TTC549 (cell line): Measurements from ENCODE around the gene LMO3.

ENCODE experiments used
- FAIRE-seq: peaks from 2 replicates; lab custom pipeline; 2012; peaks lifted over from hg19 to GRCh38; lab: Jason Lieb, UNC

Gene LMO3

DNA sequence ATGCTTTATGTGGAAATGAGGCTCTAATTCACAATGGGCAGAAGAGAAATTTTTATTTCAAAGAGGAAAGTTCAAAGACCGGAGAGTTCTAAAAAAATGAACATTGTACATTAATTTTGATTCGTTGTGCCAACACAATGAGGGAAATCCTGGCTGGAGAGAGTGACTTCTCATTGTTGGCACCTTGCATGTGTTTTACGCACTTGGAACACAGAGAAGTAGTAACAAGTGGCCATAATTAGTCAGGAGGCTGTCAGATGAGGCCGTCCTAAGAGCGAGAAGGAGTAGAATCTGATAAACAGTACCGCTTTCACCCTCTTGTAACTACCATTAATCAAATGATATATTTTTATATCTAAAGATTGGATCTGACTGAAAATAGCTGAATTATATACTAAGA lies 6.9 kb downstream of the LMO3 start:
- no peak for FAIRE-seq

DNA sequence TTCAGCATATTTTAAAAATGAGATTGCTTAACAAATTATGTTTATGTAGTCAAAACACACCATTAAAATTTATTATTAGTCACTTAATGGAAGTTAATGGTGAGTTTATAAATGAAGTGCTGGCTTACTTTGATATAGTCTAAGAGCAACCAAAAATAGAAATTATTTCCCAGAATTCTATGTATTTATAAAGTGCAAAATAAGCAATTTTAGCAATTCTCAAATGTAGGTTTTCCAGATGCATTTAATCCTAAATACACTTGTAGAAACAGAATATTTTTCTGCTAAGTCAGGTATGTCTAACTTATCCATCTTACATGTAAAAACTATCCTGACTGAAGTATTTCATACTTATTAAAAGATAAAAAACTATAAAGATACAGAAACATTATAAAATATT lies 11.2 kb downstream of the LMO3 start:
- no peak for FAIRE-seq

DNA sequence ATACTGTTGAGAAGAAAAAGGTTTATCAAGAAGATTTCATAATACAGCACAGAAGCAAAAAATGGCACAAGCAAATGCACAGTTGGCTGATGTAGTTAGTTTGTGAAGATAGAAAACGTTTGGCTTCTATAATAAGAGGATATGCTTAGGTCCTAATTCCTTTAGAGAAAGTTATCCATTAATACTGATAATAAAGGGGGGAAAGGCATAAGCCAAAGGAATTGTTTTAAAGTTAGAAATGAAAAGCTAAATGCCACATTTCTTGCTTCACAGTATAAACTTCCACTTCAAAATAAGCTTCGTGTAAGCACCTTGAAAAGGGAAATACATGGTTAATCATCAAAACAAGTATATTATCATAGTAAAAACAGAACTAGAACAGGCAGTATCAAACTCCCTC lies 12.4 kb downstream of the LMO3 start:
- FAIRE-seq = no peak

DNA sequence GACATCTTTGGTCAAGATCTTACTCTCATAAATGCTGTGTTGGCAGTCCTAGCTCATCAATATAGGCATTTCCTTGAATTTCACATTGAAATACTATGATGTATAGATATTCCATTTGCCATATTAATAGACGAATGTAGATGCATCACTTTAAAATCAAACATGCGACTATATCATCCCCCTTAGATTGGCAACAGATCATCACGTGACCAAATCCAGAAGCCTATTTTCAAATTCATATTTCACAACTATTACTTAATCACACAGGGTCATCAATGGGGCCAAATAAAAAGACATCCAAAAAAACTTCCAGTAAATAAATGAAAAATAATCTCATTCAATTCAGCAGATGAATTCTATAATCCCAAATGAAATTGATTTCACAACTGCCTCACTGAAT lies 15.3 kb downstream of the LMO3 start:
- FAIRE-seq = no peak

DNA sequence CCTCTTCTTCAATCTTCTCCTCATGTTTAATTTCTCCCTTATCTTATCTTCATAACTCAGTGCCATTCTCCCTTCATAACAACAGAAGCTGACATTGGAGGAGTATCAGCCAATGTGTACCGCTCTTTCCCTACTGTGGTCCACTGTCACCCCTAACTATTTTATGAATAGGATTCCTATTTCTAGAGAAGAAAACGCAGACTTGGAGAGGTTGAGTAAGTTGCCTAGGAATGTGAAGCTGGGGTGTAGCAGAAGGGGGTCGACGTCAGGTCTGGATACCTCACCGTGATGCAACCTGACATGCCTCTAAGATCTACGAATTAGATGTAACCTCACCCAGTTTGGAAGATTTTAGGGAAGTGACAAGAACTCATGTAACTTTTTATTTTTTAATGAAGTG lies 17.1 kb downstream of the LMO3 start:
- no peak for FAIRE-seq

DNA sequence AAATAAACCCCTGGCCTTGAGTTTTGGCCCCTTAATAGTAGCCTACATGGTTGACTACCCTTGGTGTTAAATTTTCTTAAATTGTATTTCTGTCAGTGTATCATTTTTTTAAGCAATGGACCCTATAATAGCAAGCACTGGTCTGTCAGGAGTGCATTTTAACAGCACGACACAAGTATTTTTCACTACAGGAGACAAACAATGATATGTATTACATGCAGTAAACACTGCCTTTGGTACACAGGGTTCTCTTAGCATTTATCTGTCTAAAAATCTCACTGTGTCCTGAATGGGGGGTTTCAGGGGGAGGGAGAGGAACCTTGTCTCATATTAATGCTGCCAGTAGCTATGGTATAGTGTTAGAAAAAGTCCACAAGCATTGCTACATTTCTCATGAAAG lies 18.4 kb downstream of the LMO3 start:
- FAIRE-seq = no peak

DNA sequence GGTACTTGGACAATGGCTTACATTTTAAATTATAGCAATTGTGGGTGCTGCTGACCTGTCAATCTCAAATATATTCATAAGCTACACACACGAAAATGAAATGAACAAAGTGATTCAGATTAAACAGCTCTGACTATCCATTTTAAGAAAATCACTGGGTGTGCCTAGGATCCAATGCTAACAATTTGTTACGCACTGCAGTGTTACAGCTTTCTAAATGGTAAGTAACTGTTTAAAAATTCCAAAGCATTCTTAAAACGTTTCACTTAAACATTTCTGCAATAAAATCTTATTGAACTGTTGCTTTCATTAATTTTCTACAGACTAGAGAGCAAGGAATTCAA lies 18.9 kb downstream of the LMO3 start:
- no peak for FAIRE-seq

DNA sequence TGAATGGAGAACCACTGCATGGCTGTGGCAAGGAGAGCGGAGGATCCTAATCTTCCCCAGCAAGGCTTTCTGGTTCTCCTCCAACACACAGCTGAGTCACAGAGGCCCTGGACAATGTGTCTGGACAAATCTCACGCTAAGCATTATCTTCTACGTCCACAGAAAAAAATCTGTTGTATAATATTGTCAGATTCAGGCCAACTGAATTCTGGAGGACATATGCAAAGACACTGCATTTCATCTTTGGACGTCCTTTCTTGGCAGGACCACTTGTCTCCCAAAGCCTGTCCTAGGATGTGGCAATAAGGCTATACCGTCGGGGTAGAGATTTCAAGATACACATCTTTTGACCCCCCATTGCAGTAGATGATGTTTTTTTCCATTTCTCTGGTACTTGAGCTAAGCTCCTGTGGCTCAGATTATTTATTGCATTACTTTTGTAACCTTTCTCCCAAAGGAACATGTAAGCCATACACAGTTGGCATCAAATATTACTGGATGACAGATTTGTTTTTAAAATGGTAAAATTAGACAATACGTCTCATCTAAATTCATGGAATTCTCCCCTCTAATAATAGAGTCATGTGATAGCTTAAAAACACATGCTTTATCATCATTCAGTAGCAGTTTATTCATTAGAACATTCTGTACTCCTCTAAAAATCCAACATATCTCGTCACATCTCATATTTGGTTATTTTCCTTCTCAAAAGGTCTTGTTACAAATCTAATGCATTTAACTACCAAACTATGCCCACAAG lies 19.4 kb downstream of the LMO3 start:
- FAIRE-seq = no peak

DNA sequence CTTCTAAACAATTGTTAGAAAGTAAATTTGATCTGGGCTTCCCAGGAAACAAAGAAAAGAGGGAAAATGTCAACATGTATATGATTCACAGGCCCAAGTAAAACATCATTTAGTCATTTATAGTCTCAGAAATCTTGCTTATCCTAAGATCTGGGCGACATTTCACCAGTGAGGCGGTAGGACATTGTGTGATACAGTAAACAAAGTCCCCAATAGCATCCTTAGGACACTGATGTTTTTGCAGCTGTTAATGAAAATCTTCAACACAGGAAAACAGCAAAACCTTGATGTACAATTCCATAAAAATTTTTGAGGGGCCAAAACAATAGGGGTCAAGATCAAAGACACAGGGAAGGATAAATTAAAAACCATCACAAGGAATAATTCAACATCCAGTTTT lies 20.2 kb downstream of the LMO3 start:
- FAIRE-seq = no peak

DNA sequence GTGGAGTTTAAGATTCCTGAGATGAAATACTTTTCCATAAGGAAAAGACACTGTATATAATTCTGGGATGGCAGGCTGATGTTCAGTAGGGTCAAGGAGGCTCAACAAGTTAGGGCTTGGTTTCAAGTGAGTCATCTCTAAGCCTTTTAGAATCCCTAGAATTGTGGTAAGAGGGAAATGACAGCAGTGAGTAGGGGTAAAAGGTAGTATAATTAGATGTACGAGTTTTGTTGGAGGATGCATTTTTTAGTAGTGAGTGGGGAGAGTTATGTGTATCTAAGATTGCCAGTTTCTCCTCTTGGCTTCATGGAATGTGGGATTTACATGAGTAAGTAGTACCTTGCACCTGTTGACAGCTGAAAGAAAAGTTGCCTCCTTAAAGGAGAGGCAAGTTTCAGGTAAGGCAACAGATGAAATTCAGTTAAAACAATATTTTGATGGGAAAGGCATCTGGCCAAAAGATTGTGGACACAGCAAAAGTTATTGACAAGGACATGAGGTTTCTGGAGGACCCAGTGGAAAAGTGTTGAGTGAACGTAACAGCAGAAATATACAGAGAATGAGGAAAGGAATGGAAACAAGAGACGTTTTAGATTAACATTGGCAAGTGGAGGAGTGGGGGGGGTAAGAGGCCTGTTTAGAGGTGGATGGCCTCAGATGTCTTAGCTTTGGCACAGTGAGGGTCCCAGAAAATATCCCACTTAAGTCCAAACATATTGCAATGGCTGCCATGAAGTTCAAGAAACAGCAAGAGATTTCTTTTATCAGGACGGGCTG lies 21.8 kb downstream of the LMO3 start:
- no peak for FAIRE-seq

DNA sequence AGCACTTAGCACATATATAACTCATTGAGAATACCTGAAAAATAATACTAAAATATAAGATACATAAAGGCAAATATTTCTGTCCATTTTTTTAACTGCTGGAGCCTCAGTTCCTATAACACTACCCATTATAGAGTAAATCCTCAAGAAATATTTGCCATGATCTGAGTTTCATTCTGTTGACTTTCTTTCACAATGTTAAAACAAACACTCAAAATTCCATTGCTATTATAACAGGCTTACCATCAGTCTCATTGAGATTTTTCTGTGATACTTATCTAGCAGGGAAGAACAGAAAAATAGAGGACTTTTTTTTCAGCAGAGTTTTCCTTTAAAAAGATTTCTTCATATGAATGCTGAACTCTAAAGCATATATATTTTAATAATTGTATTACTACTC lies 24.5 kb downstream of the LMO3 start:
- FAIRE-seq = no peak

DNA sequence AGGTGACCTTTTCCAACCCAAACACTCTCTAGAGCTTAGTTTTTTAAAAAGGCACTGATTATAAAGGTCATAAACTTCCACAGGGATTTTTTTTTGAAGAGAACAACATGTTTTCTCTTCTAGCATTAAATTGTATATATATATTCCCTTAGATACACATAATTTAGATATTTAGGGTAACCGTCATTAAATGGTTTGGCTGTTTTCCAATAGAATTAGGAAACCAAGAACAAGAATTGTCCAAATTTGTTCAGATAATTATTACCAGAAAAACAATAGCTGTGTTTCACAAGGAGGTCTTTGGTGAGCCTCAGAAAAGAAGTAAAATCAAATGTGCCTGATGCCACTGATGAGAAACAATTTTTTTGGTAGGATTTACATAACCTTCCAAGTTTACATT lies 26.9 kb downstream of the LMO3 start:
- FAIRE-seq = no peak

DNA sequence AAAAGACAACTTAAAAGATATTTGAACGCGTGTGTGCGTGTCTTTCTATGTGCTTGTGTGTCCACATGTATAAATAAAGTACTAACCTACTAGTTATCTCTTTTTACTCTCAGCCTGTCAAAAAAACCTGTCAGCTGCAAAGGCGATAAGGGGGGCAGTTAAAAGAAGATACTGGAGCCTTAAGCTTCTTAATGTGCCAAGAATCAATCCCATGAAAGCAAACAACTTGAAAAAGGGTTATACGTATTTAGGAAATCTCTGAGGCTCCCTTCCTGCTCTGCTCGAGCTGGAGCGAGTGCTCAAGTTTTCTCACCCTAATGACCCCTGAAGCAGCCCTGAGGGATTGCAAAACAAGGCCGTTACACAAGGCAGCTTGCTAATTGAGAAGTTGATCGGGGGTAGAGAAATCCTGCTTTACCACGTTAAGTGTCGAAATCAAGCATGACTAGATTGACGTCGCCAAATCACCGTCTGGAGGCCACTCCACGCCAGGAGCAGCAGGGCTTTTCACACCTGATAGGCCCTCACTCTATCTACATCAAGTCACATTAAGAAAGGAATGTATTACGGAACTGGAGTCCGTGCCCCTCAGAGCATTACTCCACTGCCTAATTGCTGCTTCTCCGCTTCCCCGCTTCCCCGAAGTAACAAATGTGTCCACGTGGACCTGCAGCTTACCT lies 32.4 kb downstream of the LMO3 start:
- no peak for FAIRE-seq

DNA sequence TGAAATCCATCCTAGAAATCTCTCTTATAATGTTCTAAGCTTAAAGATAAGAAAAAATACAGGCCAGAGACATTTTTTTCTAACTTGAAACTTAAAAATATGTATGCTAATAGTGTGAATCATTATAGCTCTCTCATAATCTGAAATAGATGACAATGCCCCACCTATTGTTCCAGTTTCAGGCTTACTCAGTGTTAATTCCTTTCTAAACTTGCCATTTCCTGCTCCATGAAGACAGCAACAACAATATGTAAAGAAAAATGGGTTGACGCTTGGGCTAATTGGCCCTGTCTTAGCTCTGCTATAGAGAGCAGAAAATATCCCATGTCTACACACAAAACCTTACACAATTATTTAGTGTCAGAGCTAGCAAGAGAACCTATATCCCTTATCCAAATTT lies 37.1 kb downstream of the LMO3 start:
- no peak for FAIRE-seq

DNA sequence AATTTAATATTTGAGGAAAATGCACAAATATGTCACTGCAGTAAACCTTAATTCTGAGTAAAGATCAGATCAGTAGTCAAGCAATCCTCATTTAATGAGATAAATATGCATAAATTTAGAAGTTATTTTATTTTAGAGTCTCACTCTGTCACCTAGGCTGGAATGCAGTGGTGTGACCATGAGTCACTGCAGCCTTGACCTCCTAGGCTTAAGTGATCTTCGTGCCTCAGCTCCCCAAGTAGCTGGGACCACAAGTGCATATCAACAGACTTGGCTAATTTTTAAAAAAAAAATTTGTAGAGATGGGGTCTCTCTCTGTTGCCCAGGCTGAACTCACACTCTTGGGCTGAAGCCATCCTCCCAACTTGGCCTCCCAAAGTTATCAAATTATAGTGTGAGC lies 41.3 kb downstream of the LMO3 start:
- FAIRE-seq = no peak

DNA sequence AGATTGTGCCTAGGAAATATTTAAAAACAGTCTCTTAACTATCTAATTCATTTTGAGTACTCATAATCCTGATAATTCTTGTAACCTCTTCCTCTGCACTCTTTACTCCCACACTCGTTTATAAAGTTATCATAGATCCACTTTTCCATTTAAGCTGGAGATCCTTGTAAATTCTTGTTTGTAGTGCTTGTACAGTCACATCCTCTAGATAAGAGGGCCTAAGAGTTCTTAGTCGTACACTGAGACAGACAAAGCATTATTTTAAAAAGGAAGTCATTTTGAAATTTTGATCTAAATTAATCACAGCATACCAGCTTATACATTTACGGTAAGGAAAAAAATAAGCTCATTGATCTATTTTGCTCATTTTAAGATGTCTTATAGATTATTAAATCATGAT lies 42.5 kb downstream of the LMO3 start:
- no peak for FAIRE-seq

DNA sequence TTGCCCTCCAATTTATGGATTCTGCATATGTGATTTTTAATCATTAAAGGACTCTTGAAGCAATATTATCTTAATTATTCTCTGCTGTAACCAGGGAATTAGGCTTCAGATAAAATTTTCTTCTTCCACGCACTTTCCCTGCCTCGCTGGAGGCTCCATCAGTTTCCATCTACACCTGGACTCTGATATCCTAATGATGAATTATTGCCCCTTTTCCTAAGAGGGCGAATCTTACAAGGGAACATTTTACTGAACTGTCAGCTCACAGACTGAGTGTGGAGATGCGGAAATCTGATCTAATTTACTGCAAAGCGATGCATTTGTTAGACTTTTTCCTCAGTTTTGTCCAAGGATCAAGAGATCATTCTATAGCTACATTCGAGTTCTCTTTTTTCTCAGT lies 43.0 kb downstream of the LMO3 start:
- no peak for FAIRE-seq

DNA sequence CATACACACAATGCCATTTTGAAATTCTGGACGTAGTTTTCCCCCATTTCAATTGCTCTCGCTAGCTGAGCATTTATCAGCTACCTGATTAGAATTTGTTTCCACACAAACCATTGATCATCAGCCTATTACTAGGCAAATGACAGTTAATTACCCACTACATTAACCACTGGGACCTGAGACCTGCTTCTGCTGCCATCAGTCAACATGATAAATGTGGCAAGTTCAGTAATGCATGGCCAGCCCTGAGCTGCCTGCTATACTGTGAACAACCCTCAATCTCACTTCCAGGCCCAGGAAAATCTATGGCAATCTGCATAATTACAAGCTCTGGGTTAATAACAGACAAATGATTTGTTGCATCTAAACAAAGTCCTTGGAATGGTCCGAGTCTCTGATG lies 43.5 kb downstream of the LMO3 start:
- FAIRE-seq = no peak

DNA sequence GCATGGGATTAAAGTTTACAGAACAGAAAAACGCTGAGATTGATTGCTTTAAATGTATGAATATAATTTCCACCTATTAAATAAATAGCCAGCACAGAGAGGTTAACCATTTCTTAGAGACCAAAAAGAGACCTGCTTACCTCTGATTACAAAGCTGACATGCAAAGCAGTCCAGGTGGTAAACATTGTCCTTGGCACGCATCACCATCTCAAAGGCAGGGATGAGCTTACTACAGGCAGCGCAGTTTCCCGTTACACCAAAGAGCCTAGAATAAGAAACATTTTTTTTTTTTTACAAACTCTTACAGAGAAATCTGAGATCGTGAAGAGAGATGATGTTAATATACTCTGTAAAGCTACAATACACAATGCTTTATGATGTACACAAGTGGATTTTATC lies 45.7 kb downstream of the LMO3 start:
- FAIRE-seq = no peak

DNA sequence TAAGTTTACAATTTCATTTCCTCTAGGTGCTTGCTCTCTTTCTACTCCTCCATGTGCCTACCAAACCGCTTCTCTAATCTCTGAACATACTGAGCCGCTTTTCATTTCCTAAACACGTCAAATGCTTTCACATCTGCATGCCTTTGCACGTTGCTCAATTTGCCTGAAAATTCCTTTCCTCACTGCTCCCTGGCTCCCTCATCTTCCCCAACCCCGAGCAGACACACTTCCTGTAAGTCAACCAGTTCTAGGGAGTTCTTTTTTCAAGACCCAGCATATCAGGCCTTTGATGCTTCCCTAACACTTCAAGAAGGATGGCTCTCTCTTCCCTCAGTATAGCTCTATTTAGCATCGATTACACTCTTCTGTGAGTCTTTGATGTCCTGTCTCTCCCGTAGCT lies 50.3 kb downstream of the LMO3 start:
- FAIRE-seq = no peak

DNA sequence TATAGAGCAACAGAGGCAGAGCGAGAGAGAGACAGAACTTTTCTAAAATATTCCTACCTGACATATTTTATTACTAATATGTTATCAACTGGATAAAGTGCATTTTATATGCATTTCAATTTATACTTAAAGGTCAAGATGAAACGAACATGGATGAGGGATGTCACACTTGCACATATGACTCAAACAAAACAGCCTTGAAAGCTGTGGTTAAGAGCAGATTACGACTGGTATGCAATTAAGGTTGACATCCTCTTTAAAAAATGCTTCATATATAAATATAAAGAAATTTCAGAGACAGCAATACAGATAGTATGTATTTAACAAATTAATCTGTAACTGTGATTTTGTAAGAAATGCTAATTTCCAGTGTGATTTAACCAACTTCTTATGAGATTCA lies 52.5 kb downstream of the LMO3 start:
- no peak for FAIRE-seq

DNA sequence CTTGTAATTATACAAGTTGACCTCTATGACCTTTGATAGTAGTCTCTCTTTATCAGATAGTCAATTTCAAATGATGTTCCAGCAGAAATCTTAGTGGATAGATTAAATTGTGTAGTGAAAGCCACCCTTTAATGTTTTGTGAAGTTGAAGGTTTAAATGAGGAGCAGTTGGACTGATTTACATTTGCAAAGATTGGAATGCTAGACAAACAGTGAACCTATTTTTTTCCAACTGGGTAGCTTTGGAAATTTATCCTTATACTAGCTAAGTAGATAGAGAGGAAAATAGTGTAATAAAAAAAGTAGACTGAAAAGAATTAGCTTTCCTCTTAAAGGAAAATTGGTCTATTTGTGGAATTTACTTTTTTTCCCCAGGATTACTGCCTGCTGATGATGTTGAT lies 53.7 kb downstream of the LMO3 start:
- FAIRE-seq = no peak

DNA sequence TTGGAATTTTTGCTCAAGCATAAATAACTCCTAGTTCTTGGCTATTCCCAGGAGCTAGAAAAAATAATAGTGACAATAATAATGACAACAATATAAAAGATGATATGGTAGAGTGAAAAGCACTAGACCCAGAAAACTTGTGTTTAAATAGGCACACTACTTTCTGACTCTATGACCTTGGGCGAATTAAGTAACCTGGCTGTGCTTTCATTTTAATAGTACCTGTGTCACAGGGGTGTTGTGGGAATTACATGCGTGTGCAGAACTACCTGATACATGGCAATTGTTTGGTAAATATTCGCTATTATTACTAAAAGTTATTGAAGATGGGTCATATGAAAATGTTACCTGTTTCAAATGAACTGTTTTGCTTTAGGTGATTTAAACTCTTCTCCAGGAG lies 60.1 kb downstream of the LMO3 start:
- no peak for FAIRE-seq

DNA sequence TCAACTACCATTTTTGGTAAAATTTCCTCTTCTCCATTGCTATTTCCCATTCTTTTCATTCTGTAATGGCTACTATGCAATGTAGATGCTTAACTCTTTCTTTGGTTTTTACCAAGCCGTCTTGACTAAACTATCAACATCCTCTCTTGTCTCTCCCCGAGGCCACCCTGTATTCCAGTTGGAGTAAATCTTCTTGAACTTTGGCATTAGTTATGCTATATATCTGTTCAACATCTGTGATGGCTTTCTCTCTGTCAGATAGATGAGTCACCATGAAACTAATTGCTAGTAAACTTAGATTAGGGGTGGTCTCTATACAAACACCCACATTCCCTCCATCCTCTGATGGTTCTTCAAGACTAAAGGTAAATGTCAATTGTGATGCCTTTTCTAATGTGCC lies 63.4 kb downstream of the LMO3 start:
- no peak for FAIRE-seq
